ENCODE results near the gene EVC. TPM values are rescaled to one million over a fixed set of nuclear protein-coding genes. Genes with fewer than 3 reads are reported as not detected.

EVC gene
- total RNA-seq, 1 donor from 2014 or later = 17.8 TPM

GRCh38 chr4:5785806-5786680 is 75.0 kb downstream of the EVC start:
- no peak for DNase-seq (ENCODE audit: low read depth, low spot score)

GRCh38 chr4:5787311-5787710 is 76.3 kb downstream of the EVC start:
- no peak for DNase-seq (ENCODE audit: low read depth, low spot score)

- no peak for DNase-seq (ENCODE audit: low read depth, low spot score)
Observed at GRCh38 chr4:5788144-5788543, 77.1 kb downstream of the EVC start.

- no peak for DNase-seq (ENCODE audit: low read depth, low spot score)
Observed at GRCh38 chr4:5789141-5789540, 78.1 kb downstream of the EVC start.

GRCh38 chr4:5790546-5790857 is 79.5 kb downstream of the EVC start:
- DNase-seq (ENCODE audit: low read depth, low spot score) = no peak

- DNase-seq (ENCODE audit: low read depth, low spot score) = no peak
Observed at GRCh38 chr4:5791654-5792053, 80.7 kb downstream of the EVC start.

GRCh38 chr4:5793514-5793913 is 82.5 kb downstream of the EVC start:
- DNase-seq (ENCODE audit: low read depth, low spot score) = no peak

- no peak for DNase-seq (ENCODE audit: low read depth, low spot score)
Observed at GRCh38 chr4:5795580-5795979, 84.6 kb downstream of the EVC start.

- DNase-seq (ENCODE audit: low read depth, low spot score) = no peak
Observed at GRCh38 chr4:5796976-5797375, 86.0 kb downstream of the EVC start.

GRCh38 chr4:5797866-5798265 is 86.9 kb downstream of the EVC start:
- no peak for DNase-seq (ENCODE audit: low read depth, low spot score)

GRCh38 chr4:5798462-5798861 is 87.5 kb downstream of the EVC start:
- DNase-seq (ENCODE audit: low read depth, low spot score) = no peak

GRCh38 chr4:5798946-5799345 is 87.9 kb downstream of the EVC start:
- no peak for DNase-seq (ENCODE audit: low read depth, low spot score)

GRCh38 chr4:5799406-5799805 is 88.4 kb downstream of the EVC start:
- DNase-seq (ENCODE audit: low read depth, low spot score) = no peak

GRCh38 chr4:5800496-5800895 is 89.5 kb downstream of the EVC start:
- DNase-seq (ENCODE audit: low read depth, low spot score) = no peak

- DNase-seq (ENCODE audit: low read depth, low spot score) = no peak
Observed at GRCh38 chr4:5801696-5802095, 90.7 kb downstream of the EVC start.

- no peak for DNase-seq (ENCODE audit: low read depth, low spot score)
Observed at GRCh38 chr4:5802565-5802964, 91.6 kb downstream of the EVC start.

- DNase-seq (ENCODE audit: low read depth, low spot score) = no peak
Observed at GRCh38 chr4:5804656-5805055, 93.7 kb downstream of the EVC start.

GRCh38 chr4:5805270-5805669 is 94.3 kb downstream of the EVC start:
- no peak for DNase-seq (ENCODE audit: low read depth, low spot score)

- DNase-seq (ENCODE audit: low read depth, low spot score) = no peak
Observed at GRCh38 chr4:5808081-5808741, 97.2 kb downstream of the EVC start.

GRCh38 chr4:5809216-5809776 is 98.3 kb downstream of the EVC start:
- no peak for DNase-seq (ENCODE audit: low read depth, low spot score)

GRCh38 chr4:5810151-5810550 is 99.2 kb downstream of the EVC start:
- no peak for DNase-seq (ENCODE audit: low read depth, low spot score)

- no peak for DNase-seq (ENCODE audit: low read depth, low spot score)
Observed at GRCh38 chr4:5810770-5811430, 99.9 kb downstream of the EVC start.
